ENCODE results near the gene ASCC3.

GRCh38 chr6:100627911-100628758 lies 253.0 kb downstream of the ASCC3 start:
- TF ChIP-seq CTCF (IDR thresholded peaks at IDR 0.05; ENCODE audit: poor library complexity), result no peak
- no peak for TF ChIP-seq EZH2 (IDR thresholded peaks at IDR 0.05; ENCODE audit: borderline replicate concordance)

Measured in hepatocyte (in vitro differentiated cells).